ENCODE measurements around the gene CCDC7.

CCDC7 gene

DNA sequence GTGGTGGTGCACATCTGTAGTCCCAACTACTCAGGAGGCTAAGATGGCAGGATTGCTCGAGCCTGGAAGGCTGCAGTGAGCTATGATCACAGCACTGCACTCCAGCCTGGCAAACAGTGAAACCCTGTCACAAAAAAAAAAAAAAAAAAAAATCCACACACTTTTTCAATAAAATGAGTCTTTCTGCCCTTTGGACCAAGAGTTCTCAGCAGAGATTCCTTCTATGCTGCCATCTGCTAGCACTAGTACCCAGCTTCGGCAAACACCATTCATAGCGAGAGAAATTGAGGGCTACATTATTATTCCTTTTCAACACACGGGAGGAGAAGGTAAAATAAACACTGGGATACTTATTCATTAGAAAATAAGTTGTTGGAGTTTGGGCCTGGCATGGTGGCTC, 43.4 kb upstream of the CCDC7 start:
- Histone ChIP-seq H2BK12ac (ENCODE audit: low read length in 2 of 2) (no peak overlapping the region), H2BK120ac (ENCODE audit: low read depth, low read length) (no peak overlapping the region), H3K79me1 (replicated peaks; ENCODE audit: low read length, poor library complexity, severe bottlenecking) (no peaks in the 10 kb centered on the region), H3K4ac (ENCODE audit: low read depth in 1 of 2, low read length in 2 of 2) (no peak overlapping the region), H2AK5ac (ENCODE audit: low read length, severe bottlenecking) (no peak overlapping the region), H2BK5ac (ENCODE audit: low read depth, low read length, poor library complexity, severe bottlenecking) (no peak overlapping the region), H3K9ac (ENCODE audit: low read length) (no peak overlapping the region), H4K91ac (ENCODE audit: low read length) (no peak overlapping the region), H3K18ac (ENCODE audit: low read depth in 1 of 2, low read length in 2 of 2) (no peak overlapping the region), H2AFZ (ENCODE audit: low read depth, low read length) (no peak overlapping the region), H3K27me3 (ENCODE audit: control insufficient read depth in 1 of 2, insufficient read depth in 1 of 2, low read length in 2 of 2) (no peaks in the 10 kb centered on the region), H3K14ac (ENCODE audit: low read length in 2 of 2) (no peak overlapping the region), H3K27ac (ENCODE audit: low read length, poor library complexity, severe bottlenecking) (no peak overlapping the region), H3K4me1 (ENCODE audit: control insufficient read depth, insufficient read depth, low read depth, low read length) (no peaks in the 10 kb centered on the region), H3K4me3 (ENCODE audit: insufficient read depth in 1 of 2, low read depth in 1 of 2, low read length in 2 of 2) (no peak overlapping the region), H2BK15ac (ENCODE audit: low read depth, poor library complexity, severe bottlenecking) (no peak overlapping the region), H3K23ac (ENCODE audit: low read length in 2 of 2) (no peak overlapping the region), H4K8ac (ENCODE audit: low read length) (no peak overlapping the region), H3K4me2 (ENCODE audit: low read length, poor library complexity, severe bottlenecking) (no peak overlapping the region), H3K9me3 (ENCODE audit: control insufficient read depth, low read length) (no peaks in the 10 kb centered on the region), H3K36me3 (ENCODE audit: control insufficient read depth in 1 of 2, insufficient read depth in 2 of 2, low read depth in 1 of 2, low read length in 2 of 2) (no peaks in the 10 kb centered on the region)
- WGBS: 95% methylated on average over 2 of the region's 4 CpGs
- DNase-seq: no peak

DNA sequence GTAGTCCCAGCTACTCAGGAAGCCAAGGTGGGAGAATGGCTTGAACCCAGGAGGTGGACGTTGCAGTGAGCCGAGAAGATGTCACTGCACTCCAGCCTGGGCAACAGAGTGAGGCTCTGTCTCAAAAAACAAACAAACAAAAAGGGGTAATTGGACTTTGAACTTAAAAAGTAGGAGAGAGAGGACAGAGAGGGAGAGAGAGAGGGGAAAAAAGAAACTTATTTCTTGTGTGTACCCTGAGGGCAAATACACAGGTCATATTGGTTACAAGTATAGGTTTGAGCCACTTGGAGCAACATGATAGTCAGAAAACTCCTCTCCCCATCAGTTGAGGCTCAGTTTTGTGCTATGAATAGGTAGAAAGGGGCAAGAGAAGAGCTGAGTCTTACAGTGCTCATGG, 42.8 kb upstream of the CCDC7 start:
- WGBS: 97% methylated on average over 2 of the region's 2 CpGs
- H2BK15ac ChIP-seq (ENCODE audit: low read depth, poor library complexity, severe bottlenecking): no peak overlapping the region

DNA sequence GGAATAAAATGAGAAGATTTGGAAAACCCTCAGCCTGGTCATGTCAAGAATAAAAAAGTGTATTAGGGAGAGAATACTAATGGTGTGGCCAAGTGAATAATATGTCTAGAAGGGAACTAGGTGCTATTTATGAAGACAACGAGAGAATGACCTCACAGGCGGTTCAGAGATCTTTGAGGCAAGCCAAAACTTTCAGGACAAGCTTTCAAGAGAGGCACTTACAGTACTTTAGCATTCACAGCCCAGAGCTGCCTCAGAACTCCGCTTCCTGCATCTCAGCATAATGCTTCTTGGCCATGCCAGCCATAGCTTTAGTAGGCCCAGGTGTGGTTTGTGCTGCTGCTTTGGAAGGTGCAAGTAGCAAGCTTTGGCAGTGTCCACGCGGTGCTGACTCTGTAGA, 37.2 kb upstream of the CCDC7 start:
- no peaks in the 10 kb centered on the region for H3K9me3 ChIP-seq (ENCODE audit: control insufficient read depth, low read length)
- no peaks in the 10 kb centered on the region for H3K79me1 ChIP-seq (replicated peaks; ENCODE audit: low read length, poor library complexity, severe bottlenecking)

More for the DNA sequence above, 42.8 kb upstream of the CCDC7 start:
- H2AK5ac ChIP-seq (ENCODE audit: low read length, severe bottlenecking): no peak overlapping the region
- no peak overlapping the region for H2AFZ ChIP-seq (ENCODE audit: low read depth, low read length)
- no peak overlapping the region for H3K18ac ChIP-seq (ENCODE audit: low read depth in 1 of 2, low read length in 2 of 2)
- no peak overlapping the region for H2BK12ac ChIP-seq (ENCODE audit: low read length in 2 of 2)
- H3K4me1 ChIP-seq (ENCODE audit: control insufficient read depth, insufficient read depth, low read depth, low read length): no peaks in the 10 kb centered on the region
- no peak overlapping the region for H2BK120ac ChIP-seq (ENCODE audit: low read depth, low read length)
- no peak overlapping the region for H3K14ac ChIP-seq (ENCODE audit: low read length in 2 of 2)
- DNase-seq: no peak
- H3K27ac ChIP-seq (ENCODE audit: low read length, poor library complexity, severe bottlenecking): no peak overlapping the region
- H3K27me3 ChIP-seq (ENCODE audit: control insufficient read depth in 1 of 2, insufficient read depth in 1 of 2, low read length in 2 of 2): no peaks in the 10 kb centered on the region
- H2BK5ac ChIP-seq (ENCODE audit: low read depth, low read length, poor library complexity, severe bottlenecking): no peak overlapping the region
- H3K9me3 ChIP-seq (ENCODE audit: control insufficient read depth, low read length): no peaks in the 10 kb centered on the region
- H4K91ac ChIP-seq (ENCODE audit: low read length): no peak overlapping the region
- H3K9ac ChIP-seq (ENCODE audit: low read length): no peak overlapping the region
- H3K36me3 ChIP-seq (ENCODE audit: control insufficient read depth in 1 of 2, insufficient read depth in 2 of 2, low read depth in 1 of 2, low read length in 2 of 2): no peaks in the 10 kb centered on the region
- H3K4ac ChIP-seq (ENCODE audit: low read depth in 1 of 2, low read length in 2 of 2): no peak overlapping the region
- H3K4me2 ChIP-seq (ENCODE audit: low read length, poor library complexity, severe bottlenecking): no peak overlapping the region
- H3K4me3 ChIP-seq (ENCODE audit: insufficient read depth in 1 of 2, low read depth in 1 of 2, low read length in 2 of 2): no peak overlapping the region
- no peak overlapping the region for H3K23ac ChIP-seq (ENCODE audit: low read length in 2 of 2)
- H3K79me1 ChIP-seq (replicated peaks; ENCODE audit: low read length, poor library complexity, severe bottlenecking): no peaks in the 10 kb centered on the region
- H4K8ac ChIP-seq (ENCODE audit: low read length): no peak overlapping the region

GRCh38 chr10:32409741-32410140, 36.2 kb upstream of the CCDC7 start:
- H4K8ac ChIP-seq (ENCODE audit: low read length): no peak overlapping the region
- H3K23ac ChIP-seq (ENCODE audit: low read length in 2 of 2): no peak overlapping the region
- H3K4me1 ChIP-seq (ENCODE audit: control insufficient read depth, insufficient read depth, low read depth, low read length): peaks cover 2% of the 10 kb centered on the region
- no peaks in the 10 kb centered on the region for H3K36me3 ChIP-seq (ENCODE audit: control insufficient read depth in 1 of 2, insufficient read depth in 2 of 2, low read depth in 1 of 2, low read length in 2 of 2)
- H3K4me3 ChIP-seq (ENCODE audit: insufficient read depth in 1 of 2, low read depth in 1 of 2, low read length in 2 of 2): no peak overlapping the region
- H2AFZ ChIP-seq (ENCODE audit: low read depth, low read length): no peak overlapping the region
- no peak overlapping the region for H2BK120ac ChIP-seq (ENCODE audit: low read depth, low read length)
- H4K91ac ChIP-seq (ENCODE audit: low read length): no peak overlapping the region
- no peaks in the 10 kb centered on the region for H3K9me3 ChIP-seq (ENCODE audit: control insufficient read depth, low read length)
- H3K79me1 ChIP-seq (replicated peaks; ENCODE audit: low read length, poor library complexity, severe bottlenecking): no peaks in the 10 kb centered on the region
- H3K4me2 ChIP-seq (ENCODE audit: low read length, poor library complexity, severe bottlenecking): no peak overlapping the region
- no peak overlapping the region for H3K9ac ChIP-seq (ENCODE audit: low read length)
- no peak overlapping the region for H2BK12ac ChIP-seq (ENCODE audit: low read length in 2 of 2)
- no peak overlapping the region for H2AK5ac ChIP-seq (ENCODE audit: low read length, severe bottlenecking)
- H3K27ac ChIP-seq (ENCODE audit: low read length, poor library complexity, severe bottlenecking): no peak overlapping the region
- H2BK5ac ChIP-seq (ENCODE audit: low read depth, low read length, poor library complexity, severe bottlenecking): no peak overlapping the region
- H3K4ac ChIP-seq (ENCODE audit: low read depth in 1 of 2, low read length in 2 of 2): no peak overlapping the region
- H3K27me3 ChIP-seq (ENCODE audit: control insufficient read depth in 1 of 2, insufficient read depth in 1 of 2, low read length in 2 of 2): no peaks in the 10 kb centered on the region
- no peak overlapping the region for H3K18ac ChIP-seq (ENCODE audit: low read depth in 1 of 2, low read length in 2 of 2)
- H2BK15ac ChIP-seq (ENCODE audit: low read depth, poor library complexity, severe bottlenecking): no peak overlapping the region
- 60% methylated on average over 3 of the region's 3 CpGs for WGBS
- no peak overlapping the region for H3K14ac ChIP-seq (ENCODE audit: low read length in 2 of 2)
- DNase-seq: no peak

More for the DNA sequence above, 37.2 kb upstream of the CCDC7 start:
- Histone ChIP-seq H3K27me3 (ENCODE audit: control insufficient read depth in 1 of 2, insufficient read depth in 1 of 2, low read length in 2 of 2) (no peaks in the 10 kb centered on the region), H3K4me3 (ENCODE audit: insufficient read depth in 1 of 2, low read depth in 1 of 2, low read length in 2 of 2) (no peak overlapping the region), H2AK5ac (ENCODE audit: low read length, severe bottlenecking) (no peak overlapping the region), H3K4me2 (ENCODE audit: low read length, poor library complexity, severe bottlenecking) (no peak overlapping the region), H2BK15ac (ENCODE audit: low read depth, poor library complexity, severe bottlenecking) (no peak overlapping the region), H2BK120ac (ENCODE audit: low read depth, low read length) (no peak overlapping the region), H2AFZ (ENCODE audit: low read depth, low read length) (no peak overlapping the region), H3K14ac (ENCODE audit: low read length in 2 of 2) (no peak overlapping the region), H3K9ac (ENCODE audit: low read length) (no peak overlapping the region), H3K4me1 (ENCODE audit: control insufficient read depth, insufficient read depth, low read depth, low read length) (peaks cover 2% of the 10 kb centered on the region), H2BK5ac (ENCODE audit: low read depth, low read length, poor library complexity, severe bottlenecking) (no peak overlapping the region), H4K91ac (ENCODE audit: low read length) (no peak overlapping the region), H3K18ac (ENCODE audit: low read depth in 1 of 2, low read length in 2 of 2) (no peak overlapping the region), H3K23ac (ENCODE audit: low read length in 2 of 2) (no peak overlapping the region), H3K4ac (ENCODE audit: low read depth in 1 of 2, low read length in 2 of 2) (no peak overlapping the region), H3K27ac (ENCODE audit: low read length, poor library complexity, severe bottlenecking) (no peak overlapping the region), H2BK12ac (ENCODE audit: low read length in 2 of 2) (no peak overlapping the region), H4K8ac (ENCODE audit: low read length) (no peak overlapping the region), H3K36me3 (ENCODE audit: control insufficient read depth in 1 of 2, insufficient read depth in 2 of 2, low read depth in 1 of 2, low read length in 2 of 2) (no peaks in the 10 kb centered on the region)
- 97% methylated on average over 5 of the region's 5 CpGs for WGBS
- DNase-seq: no peak

All from mesenchymal stem cell (in vitro differentiated cells and primary cell).